ENCODE measurements around the gene PC.

The PC gene

GRCh38 chr11:66866007-66866406, 92.2 kb downstream of the PC start:
- DNase-seq (ENCODE audit: low read depth): no peak
- TF ChIP-seq, protein P1, sequence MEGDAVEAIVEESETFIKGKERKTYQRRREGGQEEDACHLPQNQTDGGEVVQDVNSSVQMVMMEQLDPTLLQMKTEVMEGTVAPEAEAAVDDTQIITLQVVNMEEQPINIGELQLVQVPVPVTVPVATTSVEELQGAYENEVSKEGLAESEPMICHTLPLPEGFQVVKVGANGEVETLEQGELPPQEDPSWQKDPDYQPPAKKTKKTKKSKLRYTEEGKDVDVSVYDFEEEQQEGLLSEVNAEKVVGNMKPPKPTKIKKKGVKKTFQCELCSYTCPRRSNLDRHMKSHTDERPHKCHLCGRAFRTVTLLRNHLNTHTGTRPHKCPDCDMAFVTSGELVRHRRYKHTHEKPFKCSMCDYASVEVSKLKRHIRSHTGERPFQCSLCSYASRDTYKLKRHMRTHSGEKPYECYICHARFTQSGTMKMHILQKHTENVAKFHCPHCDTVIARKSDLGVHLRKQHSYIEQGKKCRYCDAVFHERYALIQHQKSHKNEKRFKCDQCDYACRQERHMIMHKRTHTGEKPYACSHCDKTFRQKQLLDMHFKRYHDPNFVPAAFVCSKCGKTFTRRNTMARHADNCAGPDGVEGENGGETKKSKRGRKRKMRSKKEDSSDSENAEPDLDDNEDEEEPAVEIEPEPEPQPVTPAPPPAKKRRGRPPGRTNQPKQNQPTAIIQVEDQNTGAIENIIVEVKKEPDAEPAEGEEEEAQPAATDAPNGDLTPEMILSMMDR (IDR thresholded peaks at IDR 0.05; ENCODE audit: insufficient read depth, low read depth, low read length, missing control alignments): no peak
- no peak overlapping the region for H3K4me3 ChIP-seq (ENCODE audit: low read length)

GRCh38 chr11:66864924-66865697, 93.1 kb downstream of the PC start:
- no peak for DNase-seq (ENCODE audit: low read depth)
- TF ChIP-seq, protein P1 (IDR thresholded peaks at IDR 0.05; ENCODE audit: insufficient read depth, low read depth, low read length, missing control alignments): no peak
- no peak overlapping the region for H3K4me3 ChIP-seq (ENCODE audit: low read length)

GRCh38 chr11:66864172-66864901, 93.8 kb downstream of the PC start:
- TF ChIP-seq, protein P1 (IDR thresholded peaks at IDR 0.05; ENCODE audit: insufficient read depth, low read depth, low read length, missing control alignments): no peak
- DNase-seq (ENCODE audit: low read depth): no peak
- H3K4me3 ChIP-seq (ENCODE audit: low read length): no peak overlapping the region

- H3K4me3 ChIP-seq (ENCODE audit: low read length): no peak overlapping the region
- TF ChIP-seq, protein P1 (IDR thresholded peaks at IDR 0.05; ENCODE audit: insufficient read depth, low read depth, low read length, missing control alignments): no peak
- no peak for DNase-seq (ENCODE audit: low read depth)
These were observed 94.6 kb downstream of the PC start for GRCh38 chr11:66863428-66864125.

DNA sequence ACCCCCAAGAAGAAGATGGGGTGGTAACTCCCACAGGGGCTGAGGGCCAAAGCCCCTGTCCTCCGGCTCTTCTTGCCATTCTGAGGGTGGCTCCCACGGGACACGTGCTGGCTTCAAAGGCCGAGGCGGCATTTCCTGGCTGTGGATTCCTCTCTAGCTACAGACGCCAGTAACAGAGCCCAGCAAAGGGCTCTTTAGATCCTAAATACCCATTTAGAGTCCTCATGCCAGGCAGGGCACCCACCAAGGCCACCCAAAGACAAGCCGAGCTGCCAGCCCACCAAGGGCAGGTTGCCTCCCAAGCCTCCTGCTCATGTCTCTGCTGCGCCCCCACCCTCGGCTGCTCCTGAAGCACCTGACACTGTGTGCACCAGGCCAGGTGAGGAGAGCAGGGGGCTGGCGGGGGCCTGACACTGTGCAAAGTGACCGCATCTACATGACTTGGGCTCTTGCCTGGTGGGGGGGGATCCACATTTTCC, 95.6 kb downstream of the PC start:
- TF ChIP-seq, protein P1 (IDR thresholded peaks at IDR 0.05; ENCODE audit: insufficient read depth, low read depth, low read length, missing control alignments): no peak
- DNase-seq (ENCODE audit: low read depth): no peak
- H3K4me3 ChIP-seq (ENCODE audit: low read length): no peak overlapping the region

GRCh38 chr11:66861774-66862558, 96.2 kb downstream of the PC start:
- no peak overlapping the region for H3K4me3 ChIP-seq (ENCODE audit: low read length)
- DNase-seq (ENCODE audit: low read depth): no peak
- TF ChIP-seq, protein P1 (IDR thresholded peaks at IDR 0.05; ENCODE audit: insufficient read depth, low read depth, low read length, missing control alignments): no peak

All from epithelial cell of esophagus (primary cell).